GM20000 (cell line): ENCODE results near the gene GRK3.

ENCODE experiments used
- DNase-seq: peaks from one replicate; pipeline ENCODE4 v3.0.0; 2012; ENCODE audit warnings: low spot score
- TF ChIP-seq, protein P1 (sequence below): IDR thresholded peaks from 2 replicates; pipeline ENCODE4 v1.5.1; 2012; ENCODE audit warnings: mild to moderate bottlenecking, control low read depth; ENCODE audit errors: extremely low read depth, missing control alignments

GRK3 gene

DNA sequence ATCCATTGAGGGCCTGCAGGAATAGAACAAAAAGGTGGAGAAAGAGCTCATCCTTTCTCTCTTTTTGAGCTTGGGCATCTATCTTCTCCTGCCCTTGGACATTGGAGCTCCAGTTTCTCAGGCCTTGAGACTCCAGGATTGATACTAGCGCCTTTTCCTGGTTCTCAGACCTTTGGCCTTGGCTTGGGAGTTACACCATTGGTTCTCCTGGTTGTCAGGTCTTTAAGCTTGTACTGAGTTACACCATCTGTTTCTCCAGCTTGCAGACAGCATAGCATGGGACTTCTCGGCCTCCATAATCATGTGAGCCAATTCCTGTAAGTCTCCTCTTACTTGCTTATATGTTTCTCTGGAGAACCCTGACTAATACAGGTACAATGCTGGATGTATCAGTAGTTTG, 72.6 kb downstream of the GRK3 start:
- TF ChIP-seq, protein P1, sequence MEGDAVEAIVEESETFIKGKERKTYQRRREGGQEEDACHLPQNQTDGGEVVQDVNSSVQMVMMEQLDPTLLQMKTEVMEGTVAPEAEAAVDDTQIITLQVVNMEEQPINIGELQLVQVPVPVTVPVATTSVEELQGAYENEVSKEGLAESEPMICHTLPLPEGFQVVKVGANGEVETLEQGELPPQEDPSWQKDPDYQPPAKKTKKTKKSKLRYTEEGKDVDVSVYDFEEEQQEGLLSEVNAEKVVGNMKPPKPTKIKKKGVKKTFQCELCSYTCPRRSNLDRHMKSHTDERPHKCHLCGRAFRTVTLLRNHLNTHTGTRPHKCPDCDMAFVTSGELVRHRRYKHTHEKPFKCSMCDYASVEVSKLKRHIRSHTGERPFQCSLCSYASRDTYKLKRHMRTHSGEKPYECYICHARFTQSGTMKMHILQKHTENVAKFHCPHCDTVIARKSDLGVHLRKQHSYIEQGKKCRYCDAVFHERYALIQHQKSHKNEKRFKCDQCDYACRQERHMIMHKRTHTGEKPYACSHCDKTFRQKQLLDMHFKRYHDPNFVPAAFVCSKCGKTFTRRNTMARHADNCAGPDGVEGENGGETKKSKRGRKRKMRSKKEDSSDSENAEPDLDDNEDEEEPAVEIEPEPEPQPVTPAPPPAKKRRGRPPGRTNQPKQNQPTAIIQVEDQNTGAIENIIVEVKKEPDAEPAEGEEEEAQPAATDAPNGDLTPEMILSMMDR, result no peak
- DNase-seq, result no peak

DNA sequence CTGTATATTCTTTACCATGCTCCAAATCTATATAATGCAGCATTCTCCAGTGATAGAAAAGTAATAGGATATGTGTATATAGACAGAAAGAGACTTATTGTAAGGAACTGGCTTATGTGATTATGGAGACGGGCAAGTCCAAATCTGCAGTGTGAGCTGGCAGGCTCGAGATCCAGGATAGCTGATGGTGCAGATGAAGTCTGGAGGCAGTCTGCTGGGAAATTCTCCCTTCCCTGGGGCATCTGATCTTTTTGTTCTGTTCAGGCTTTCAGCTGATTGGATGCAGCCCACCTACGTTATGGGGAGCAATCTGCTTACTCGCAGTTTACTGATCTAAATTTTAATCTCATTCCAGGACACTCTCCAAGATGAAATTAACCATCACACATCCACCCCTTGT, 73.2 kb downstream of the GRK3 start:
- TF ChIP-seq, protein P1, result no peak
- DNase-seq, result no peak

DNA sequence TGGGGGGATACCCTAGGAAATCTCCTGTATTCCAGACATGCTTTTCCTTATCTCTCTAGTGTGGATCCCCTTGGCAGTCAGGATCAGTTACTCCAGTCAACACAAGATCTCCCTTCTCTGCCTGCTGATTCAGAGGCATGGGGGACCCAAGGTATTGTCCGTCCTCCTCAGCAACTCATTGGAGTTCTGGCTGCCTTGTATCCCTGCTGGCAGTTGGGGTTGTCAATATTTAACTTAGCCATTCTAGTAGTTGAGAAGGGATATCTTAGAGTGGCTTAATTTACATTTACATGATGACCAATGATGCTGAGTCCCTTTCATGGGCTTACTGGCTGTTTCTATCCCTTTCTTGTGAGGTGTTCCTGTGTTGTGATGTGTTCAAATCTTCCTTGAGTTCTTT, 74.2 kb downstream of the GRK3 start:
- TF ChIP-seq, protein P1, result no peak
- DNase-seq, result no peak

DNA sequence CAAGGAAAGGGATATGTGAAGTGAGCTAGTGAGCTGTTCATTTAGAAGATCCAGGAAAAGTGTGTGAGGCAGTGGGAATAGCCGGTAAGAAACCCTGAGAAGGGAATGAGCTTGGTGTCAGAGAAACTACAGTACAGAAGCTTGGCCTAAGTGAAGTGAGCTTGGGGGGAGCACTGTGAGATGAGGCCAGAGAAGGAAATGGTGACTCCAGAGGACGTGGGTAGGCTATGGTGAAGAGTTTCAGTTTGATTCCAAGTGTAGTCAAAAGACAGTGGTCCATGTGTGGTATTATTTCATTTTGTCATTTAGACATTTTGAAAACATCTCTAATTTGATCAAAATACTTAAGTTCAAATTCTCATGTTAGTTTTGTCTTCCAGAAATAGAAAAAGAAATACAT, 77.2 kb downstream of the GRK3 start:
- no peak for DNase-seq
- TF ChIP-seq, protein P1, result no peak

DNA sequence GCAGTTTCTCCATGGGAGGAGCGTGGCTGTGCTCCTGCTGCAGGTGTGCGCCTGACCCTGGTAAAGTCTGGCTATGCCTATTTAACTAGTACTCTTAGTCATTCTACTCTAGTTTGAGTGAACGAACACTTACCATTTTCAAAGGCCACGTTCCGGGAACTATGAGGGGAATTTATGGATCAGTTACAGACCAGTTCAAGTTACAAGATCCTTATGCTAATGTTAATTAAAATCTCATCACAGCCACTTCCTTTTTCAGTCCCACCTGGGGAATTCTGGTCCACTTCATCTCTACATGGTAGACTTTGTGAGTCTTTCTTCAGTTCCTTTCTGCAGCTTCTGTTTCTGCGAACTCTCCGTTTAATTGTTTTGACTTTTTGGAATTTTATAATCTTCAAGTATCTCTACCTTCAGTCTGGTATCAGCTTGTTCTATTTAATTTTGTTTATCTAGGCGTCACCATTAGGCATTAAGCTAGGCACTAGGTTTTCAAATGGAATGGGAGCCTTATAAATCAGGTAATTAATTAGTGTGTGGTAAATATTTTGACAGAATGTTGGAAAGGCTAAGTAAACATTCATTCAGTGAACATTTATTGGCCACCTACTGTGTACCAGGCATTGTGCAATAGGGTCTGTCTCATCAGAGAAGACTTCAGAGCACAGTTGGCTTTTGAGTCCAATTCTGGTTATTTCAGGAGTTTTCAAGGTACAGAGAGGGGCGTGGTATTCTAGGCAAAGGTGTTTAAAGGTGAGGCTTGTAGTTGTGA, 78.9 kb downstream of the GRK3 start:
- peak; percentile 15 for DNase-seq
- TF ChIP-seq, protein P1, result no peak

DNA sequence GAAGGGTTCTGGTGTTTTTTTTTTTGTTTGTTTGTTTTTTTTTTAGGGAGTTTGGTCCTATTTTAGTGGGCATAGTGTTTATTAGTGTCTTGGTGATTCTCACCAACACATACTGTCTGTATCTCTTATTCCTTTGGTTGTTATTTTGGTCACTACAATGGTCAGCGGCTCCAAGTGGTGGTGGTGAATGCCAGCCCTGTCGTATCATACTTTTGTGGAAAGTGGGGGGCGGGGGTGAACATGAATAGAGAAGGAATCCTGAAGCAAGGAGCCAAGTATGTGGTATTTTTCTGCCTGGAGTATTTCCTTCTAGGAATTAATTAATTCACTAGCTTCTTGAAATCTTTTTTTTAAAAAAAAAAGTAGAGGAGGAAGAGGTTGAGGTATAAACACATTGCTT, 79.6 kb downstream of the GRK3 start:
- TF ChIP-seq, protein P1, result no peak
- no peak for DNase-seq

DNA sequence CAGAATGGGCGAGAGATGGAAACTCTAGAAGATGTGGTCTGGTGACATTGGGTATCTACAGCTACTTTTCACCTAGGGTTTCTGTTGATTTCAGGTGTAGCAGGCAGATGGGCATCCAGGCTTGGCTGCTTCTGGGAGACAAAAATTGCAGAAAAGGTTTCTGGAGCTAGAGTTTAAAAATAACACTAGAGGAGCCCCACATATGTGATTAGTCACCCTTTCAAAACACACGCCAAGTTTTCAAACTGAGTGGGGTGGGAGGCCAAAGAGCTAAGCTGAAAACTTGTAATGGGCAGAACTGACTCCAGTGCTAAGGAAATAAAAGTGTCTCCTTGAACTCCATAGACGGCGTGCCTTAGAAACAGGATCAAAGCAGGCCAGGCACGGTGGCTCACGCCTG, 80.8 kb downstream of the GRK3 start:
- DNase-seq, result no peak
- TF ChIP-seq, protein P1, result no peak
